HG03457 (cell line): ENCODE results near the gene MKLN1.
"Not testable (repeated sequence)": the region's sequence is repeated elsewhere in the genome, so short reads cannot be mapped to it uniquely, and the experiment has no call there.

Experiments
- ATAC-seq: cut with Tn5 transposase; IDR thresholded peaks from one replicate; pipeline ENCODE4 v1.9.1; 2021; ENCODE audit warnings: moderate number of reproducible peaks; ENCODE audit not compliant: unreplicated experiment

Gene MKLN1

GRCh38 chr7:131307627-131308026 lies 20.0 kb upstream of the MKLN1 start:
- ATAC-seq: no peak

GRCh38 chr7:131312838-131313237 lies 14.8 kb upstream of the MKLN1 start:
- ATAC-seq: no peak

GRCh38 chr7:131320603-131321002 lies 7.1 kb upstream of the MKLN1 start:
- no peak for ATAC-seq

- ATAC-seq: no peak
Observed at GRCh38 chr7:131321656-131322055, 6.0 kb upstream of the MKLN1 start.

- ATAC-seq: no peak
Observed at GRCh38 chr7:131322061-131322460, 5.6 kb upstream of the MKLN1 start.

GRCh38 chr7:131322861-131323260 lies 4.8 kb upstream of the MKLN1 start:
- ATAC-seq: no peak

- ATAC-seq: no peak
Observed at GRCh38 chr7:131325179-131325840, 2.4 kb upstream of the MKLN1 start.

- no peak for ATAC-seq
Observed at GRCh38 chr7:131326576-131326975, 1.1 kb upstream of the MKLN1 start.

GRCh38 chr7:131327049-131327625 lies 539 bp upstream of the MKLN1 start:
- ATAC-seq: no peak

- no peak for ATAC-seq
Observed at GRCh38 chr7:131328377-131329175, 900 bp downstream of the MKLN1 start.

GRCh38 chr7:131329176-131329570 lies 1.5 kb downstream of the MKLN1 start:
- ATAC-seq: no peak

GRCh38 chr7:131330299-131330698 lies 2.6 kb downstream of the MKLN1 start:
- ATAC-seq: no peak

- ATAC-seq: no peak
Observed at GRCh38 chr7:131331806-131332205, 4.1 kb downstream of the MKLN1 start.

- not testable (repeated sequence) for ATAC-seq
Observed at GRCh38 chr7:131332729-131333128, 5.1 kb downstream of the MKLN1 start.

- ATAC-seq: no peak
Observed at GRCh38 chr7:131335639-131336381, 8.1 kb downstream of the MKLN1 start.

- no peak for ATAC-seq
Observed at GRCh38 chr7:131336956-131337355, 9.3 kb downstream of the MKLN1 start.

- ATAC-seq: no peak
Observed at GRCh38 chr7:131338173-131338572, 10.5 kb downstream of the MKLN1 start.

- no peak for ATAC-seq
Observed at GRCh38 chr7:131338691-131339390, 11.2 kb downstream of the MKLN1 start.

GRCh38 chr7:131341690-131342089 lies 14.0 kb downstream of the MKLN1 start:
- ATAC-seq: no peak

GRCh38 chr7:131342864-131343442 lies 15.3 kb downstream of the MKLN1 start:
- ATAC-seq: no peak
